K562 (cell line): ENCODE results near the gene MYOM3. TPM values are rescaled to one million over a fixed set of nuclear protein-coding genes. Genes with fewer than 3 reads are reported as not detected.

Experiments
- ATAC-seq: fragments of 200-7000 bp; cut with Tn5 transposase; 3 replicates; pipeline ENCODE4 v1.9.1; 2020; ENCODE audit warnings: moderate library complexity
- BruUV-seq: library from RNA; stranded (reverse); fragments of 400-500 nt; replicated peaks from 2 replicates; lab custom pipeline; 2021; lab: Mats Ljungman, UMichigan
- CTCF ChIA-PET: fragments of 300-600 bp; formaldehyde crosslinking; extraction: SDS; loops from one replicate; lab custom pipeline; 2021; ENCODE audit warnings: low intra/inter-chr PET ratio; lab: Yijun Ruan, JAX
- POLR2A ChIA-PET: fragments of 300-600, 350-650 bp; sonication (Branson Sonifier 250); formaldehyde crosslinking; extraction: SDS; loops from one replicate; lab custom pipeline; 2021; ENCODE audit warnings: antibody characterized with exemption, inconsistent platforms; lab: Yijun Ruan, JAX
- DNase-seq, 4 experiments: peaks; one replicate each; pipeline versions ENCODE4 v3.0.0 to v3.0.0-alpha.2; 2011 to 2018; ENCODE audit warnings: low spot score in 3 of 4, mixed read lengths in 3 of 4; ENCODE audit errors: extremely low read depth in 1 of 4
- FAIRE-seq: peaks from 2 replicates; lab custom pipeline; 2011; peaks lifted over from hg19 to GRCh38; lab: Jason Lieb, UNC
- H2AFZ ChIP-seq: 2 replicates; pipeline ENCODE4 v1.6.0; 2011; ENCODE audit warnings: low read depth, low read length, control low read depth, inconsistent platforms
- H3K27ac ChIP-seq: fragments of 200-600 bp; 3 replicates; pipeline ENCODE4 v1.8.0; 2011; ENCODE audit warnings: low read depth, mild to moderate bottlenecking, control low read depth, inconsistent platforms, low read length, moderate library complexity, mixed read lengths; ENCODE audit errors: extremely low read depth
- H3K27me3 ChIP-seq, 2 experiments: fragments of 300-600 bp in 1 of 2; 2 replicates in 1 of 2; 3 replicates in 1 of 2; pipeline versions ENCODE4 v1.6.0 to v1.8.0; 2011; ENCODE audit warnings: inconsistent platforms in 2 of 2, low read length in 2 of 2, mild to moderate bottlenecking in 1 of 2, mixed read lengths in 1 of 2, moderate library complexity in 1 of 2; ENCODE audit not compliant: control insufficient read depth in 2 of 2, insufficient read depth in 2 of 2
- H3K36me3 ChIP-seq: fragments of 300-600 bp; 3 replicates; pipeline ENCODE4 v1.8.0; 2011; ENCODE audit warnings: mild to moderate bottlenecking, low read length, inconsistent platforms; ENCODE audit not compliant: control insufficient read depth, insufficient read depth
- H3K4me1 ChIP-seq, 2 experiments: fragments of 200-600 bp in 1 of 2; replicated peaks in 1 of 2; 2 replicates in 1 of 2; 3 replicates in 1 of 2; pipeline versions ENCODE4 v1.5.1 to v1.8.0; 2011; ENCODE audit warnings: inconsistent platforms in 2 of 2, low read length in 2 of 2, mild to moderate bottlenecking in 1 of 2, mixed read lengths in 1 of 2, moderate library complexity in 1 of 2; ENCODE audit not compliant: control insufficient read depth in 2 of 2, insufficient read depth in 2 of 2
- H3K4me2 ChIP-seq: 2 replicates; pipeline ENCODE4 v1.6.1; 2011; ENCODE audit warnings: low read length, control low read depth, inconsistent platforms, mixed read lengths; ENCODE audit not compliant: insufficient read depth
- H3K4me3 ChIP-seq: fragments of 200-600 bp; sonication (generic), shearing (Covaris generic); 2 replicates; pipeline ENCODE4 v1.5.1; 2016; ENCODE audit warnings: control low read depth, inconsistent platforms
- H3K79me2 ChIP-seq: fragments of 200-600 bp; 3 replicates; pipeline ENCODE4 v1.8.0; 2011; ENCODE audit warnings: low read length, inconsistent platforms; ENCODE audit not compliant: control insufficient read depth, insufficient read depth
- H3K9ac ChIP-seq, 2 experiments: 2 replicates each; pipeline versions ENCODE4 v1.6.0 to v1.6.1; 2011; ENCODE audit warnings: low read depth in 2 of 2, low read length in 2 of 2, control low read depth in 1 of 2, inconsistent platforms in 1 of 2, mild to moderate bottlenecking in 1 of 2, mixed read lengths in 1 of 2; ENCODE audit not compliant: insufficient read depth in 1 of 2
- H3K9me1 ChIP-seq: one replicate; pipeline ENCODE4 v1.6.0; 2011; ENCODE audit warnings: inconsistent platforms, mild to moderate bottlenecking, low read length, moderate library complexity; ENCODE audit not compliant: control insufficient read depth, insufficient read depth
- H3K9me3 ChIP-seq: replicated peaks from 2 replicates; pipeline ENCODE4 v1.5.1; 2011; ENCODE audit warnings: low read depth, low read length, inconsistent platforms; ENCODE audit not compliant: control insufficient read depth, insufficient read depth
- H4K20me1 ChIP-seq: replicated peaks from 2 replicates; pipeline ENCODE4 v1.6.1; 2011; ENCODE audit warnings: low read length, inconsistent platforms, mixed read lengths; ENCODE audit not compliant: control insufficient read depth, insufficient read depth
- ELF2 ChIP-seq: fragments of 250-450 bp; sonication (Bioruptor Pico); IDR thresholded peaks from 2 replicates; pipeline ENCODE4 v1.5.0; 2021; ENCODE audit warnings: mild to moderate bottlenecking
- EP400 ChIP-seq: fragments of 450-650 bp; IDR thresholded peaks from 2 replicates; pipeline ENCODE4 v1.6.1; 2017; ENCODE audit warnings: antibody characterized with exemption, mild to moderate bottlenecking, moderate library complexity
- FOXK1 ChIP-seq: sonication (generic); formaldehyde crosslinking; IDR thresholded peaks from 2 replicates; pipeline ENCODE4 v1.8.0; 2022; ENCODE audit warnings: missing genetic modification reagents, mild to moderate bottlenecking, borderline replicate concordance
- HDAC6 ChIP-seq: IDR thresholded peaks from 2 replicates; pipeline ENCODE4 v1.6.1; 2012; ENCODE audit warnings: low read depth, mild to moderate bottlenecking, control low read depth, inconsistent platforms, low read length, moderate library complexity
- MTA2 ChIP-seq: fragments of 450-650 bp; IDR thresholded peaks from 2 replicates; pipeline ENCODE4 v1.6.1; 2016; ENCODE audit warnings: low read depth
- OTX1 ChIP-seq: fragments of 450-650 bp; formaldehyde crosslinking; IDR thresholded peaks from 2 replicates; pipeline ENCODE4 v1.4.0; 2022; ENCODE audit warnings: mild to moderate bottlenecking
- PHF21A ChIP-seq: fragments of 450-650 bp; IDR thresholded peaks from 2 replicates; pipeline ENCODE4 v1.6.1; 2017; ENCODE audit warnings: low read depth, borderline replicate concordance
- ZNF75A ChIP-seq: fragments of 450-650 bp; formaldehyde crosslinking; IDR thresholded peaks from 2 replicates; pipeline ENCODE4 v1.4.0; 2020; ENCODE audit warnings: mild to moderate bottlenecking
- ZNF778 ChIP-seq: fragments of 450-650 bp; formaldehyde crosslinking; IDR thresholded peaks from 2 replicates; pipeline ENCODE4 v1.4.0; 2020; ENCODE audit warnings: mild to moderate bottlenecking, moderate library complexity
- ZZZ3 ChIP-seq: fragments of 450-650 bp; IDR thresholded peaks from 2 replicates; pipeline ENCODE4 v1.6.1; 2016; ENCODE audit warnings: antibody characterized with exemption, mild to moderate bottlenecking, moderate library complexity
- WGBS: fragments of 100-300 bp; shearing (Covaris generic); methylation state at CpG from one replicate; pipeline ENCODE4 v1.1.6; 2016; ENCODE audit warnings: low coverage, mixed read lengths; ENCODE audit not compliant: insufficient coverage; ENCODE audit errors: missing lambda C conversion rate; 5-methylcytosine and 5-hydroxymethylcytosine counted together
- in situ Hi-C: fragments of 300-500 bp; cut with MboI; formaldehyde crosslinking; loops from 4 replicates; pipeline ENCODE4 v1.15.0; 2018; ENCODE audit warnings: inconsistent platforms, mixed read lengths
- intact Hi-C: fragments of 100-400 bp; cut with micrococcal nuclease; formaldehyde crosslinking; loops from 2 replicates; pipeline ENCODE4 v1.14.2; 2022
- polyA plus RNA-seq, 8 experiments: library from polyadenylated mRNA; depleted of rRNA in 4 of 8; stranded (reverse) in 5 of 8; unstranded in 3 of 8; fragments of >200 nt; fragmentation: Nextera tagmentation in 2 of 8; fragmentation: Illumina TruSeq in 1 of 8; extraction: Ambion mirVana in 2 of 8; extraction: Trizol in 1 of 8; gene quantifications; 2 replicates each; pipeline versions ENCODE4 v1.2.1 to v1.2.3, GENCODE V29; 2011 to 2014; ENCODE audit warnings: inconsistent platforms in 1 of 8, missing spikeins in 1 of 8
- total RNA-seq, 7 experiments: library from RNA; depleted of rRNA in 6 of 7; stranded (reverse); fragments of >200 nt in 6 of 7; fragmentation: Illumina TruSeq in 2 of 7; extraction: Trizol in 2 of 7; gene quantifications; 2 replicates each; pipeline versions ENCODE4 v1.2.1 to v1.2.3, GENCODE V29; 2011 to 2021; ENCODE audit warnings: low replicate concordance in 1 of 7
- TF ChIP-seq, protein P1 (sequence below): fragments of 250-450 bp; sonication (Bioruptor Pico); IDR thresholded peaks from 2 replicates; pipeline ENCODE4 v1.5.0; 2021; ENCODE audit warnings: mild to moderate bottlenecking, borderline replicate concordance
- TF ChIP-seq, protein P2 (sequence below): fragments of 450-650 bp; formaldehyde crosslinking; IDR thresholded peaks from 2 replicates; pipeline ENCODE4 v1.4.0; 2020; ENCODE audit warnings: mild to moderate bottlenecking, moderate library complexity

The MYOM3 gene
- total and polyA plus RNA-seq, 9 of the 15 experiments (the other 6 are each of a cell fraction or from before 2014, with no cell fraction given): 0.01 TPM; not detected in 8

DNA sequence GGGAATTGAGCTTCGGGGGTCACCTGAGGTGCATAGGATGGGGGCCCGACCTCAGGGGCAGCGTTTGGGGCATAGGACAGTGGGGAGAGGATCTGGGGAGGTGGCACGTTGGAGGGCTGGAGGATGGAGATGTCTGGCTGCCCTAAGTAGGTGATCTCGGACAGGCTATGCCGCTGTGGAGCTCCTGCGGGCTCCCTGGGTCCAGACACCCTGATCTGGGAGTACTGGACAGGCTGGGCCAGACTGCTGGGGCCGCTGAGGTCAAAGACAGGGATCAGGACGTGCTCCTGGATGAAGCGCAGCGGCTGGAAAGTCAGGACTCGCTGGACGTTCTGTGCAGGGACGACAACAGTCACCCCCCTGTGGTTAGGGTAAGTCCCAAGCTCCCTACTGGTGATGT is 9.5 kb upstream of the MYOM3 start:
- DNase-seq (no peak), ATAC-seq (no peak), FAIRE-seq (no peak)
- intact Hi-C loops: no loop called here
- Histone ChIP-seq H3K9ac (no peak overlapping the region), H3K4me2 (no peak overlapping the region), H3K36me3 (no peaks in the 10 kb centered on the region), H3K4me1 (no peaks in the 10 kb centered on the region), H3K9me1 (no peaks in the 10 kb centered on the region), H3K4me3 (no peak overlapping the region), H3K27me3 (peaks cover 12 to 74% of the 10 kb centered on the region in 2 experiments; a peak in 4 of 5 replicates), H3K9me3 (no peaks in the 10 kb centered on the region), H2AFZ (no peak overlapping the region), H3K27ac (no peak overlapping the region), H4K20me1 (peaks cover 9% of the 10 kb centered on the region), H3K79me2 (no peaks in the 10 kb centered on the region)
- TF ChIP-seq EP400 (no peak), HDAC6 (no peak), ZNF778 (no peak), ZNF75A (CRISPR knock-in tag) (no peak), FOXK1 (CRISPR knock-in tag) (no peak), ELF2 (CRISPR knock-in tag) (no peak), PHF21A (no peak), OTX1 (CRISPR knock-in tag) (no peak), ZZZ3 (no peak), MTA2 (no peak)
- TF ChIP-seq, protein P1, sequence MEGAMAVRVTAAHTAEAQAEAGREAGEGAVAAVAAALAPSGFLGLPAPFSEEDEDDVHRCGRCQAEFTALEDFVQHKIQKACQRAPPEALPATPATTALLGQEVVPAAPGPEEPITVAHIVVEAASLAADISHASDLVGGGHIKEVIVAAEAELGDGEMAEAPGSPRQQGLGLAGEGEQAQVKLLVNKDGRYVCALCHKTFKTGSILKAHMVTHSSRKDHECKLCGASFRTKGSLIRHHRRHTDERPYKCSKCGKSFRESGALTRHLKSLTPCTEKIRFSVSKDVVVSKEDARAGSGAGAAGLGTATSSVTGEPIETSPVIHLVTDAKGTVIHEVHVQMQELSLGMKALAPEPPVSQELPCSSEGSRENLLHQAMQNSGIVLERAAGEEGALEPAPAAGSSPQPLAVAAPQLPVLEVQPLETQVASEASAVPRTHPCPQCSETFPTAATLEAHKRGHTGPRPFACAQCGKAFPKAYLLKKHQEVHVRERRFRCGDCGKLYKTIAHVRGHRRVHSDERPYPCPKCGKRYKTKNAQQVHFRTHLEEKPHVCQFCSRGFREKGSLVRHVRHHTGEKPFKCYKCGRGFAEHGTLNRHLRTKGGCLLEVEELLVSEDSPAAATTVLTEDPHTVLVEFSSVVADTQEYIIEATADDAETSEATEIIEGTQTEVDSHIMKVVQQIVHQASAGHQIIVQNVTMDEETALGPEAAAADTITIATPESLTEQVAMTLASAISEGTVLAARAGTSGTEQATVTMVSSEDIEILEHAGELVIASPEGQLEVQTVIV: no peak
- TF ChIP-seq, protein P2, sequence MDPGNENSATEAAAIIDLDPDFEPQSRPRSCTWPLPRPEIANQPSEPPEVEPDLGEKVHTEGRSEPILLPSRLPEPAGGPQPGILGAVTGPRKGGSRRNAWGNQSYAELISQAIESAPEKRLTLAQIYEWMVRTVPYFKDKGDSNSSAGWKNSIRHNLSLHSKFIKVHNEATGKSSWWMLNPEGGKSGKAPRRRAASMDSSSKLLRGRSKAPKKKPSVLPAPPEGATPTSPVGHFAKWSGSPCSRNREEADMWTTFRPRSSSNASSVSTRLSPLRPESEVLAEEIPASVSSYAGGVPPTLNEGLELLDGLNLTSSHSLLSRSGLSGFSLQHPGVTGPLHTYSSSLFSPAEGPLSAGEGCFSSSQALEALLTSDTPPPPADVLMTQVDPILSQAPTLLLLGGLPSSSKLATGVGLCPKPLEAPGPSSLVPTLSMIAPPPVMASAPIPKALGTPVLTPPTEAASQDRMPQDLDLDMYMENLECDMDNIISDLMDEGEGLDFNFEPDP (CRISPR knock-in tag): no peak
- ChIA-PET CTCF (no interaction called here), POLR2A (interaction anchor here (1.3 kb wide), 1 partner anchor 11 kb away, joined by 4 read pairs; no protein-coding TSS in a partner anchor)
- in situ Hi-C loops: no loop called here
- BruUV-seq: no TSS peak
- WGBS: 3% methylated on average over 14 of the region's 14 CpGs
